ENCODE measurements around the gene ALDOC. TPM values are rescaled to one million over a fixed set of nuclear protein-coding genes. Genes with fewer than 3 reads are reported as not detected.
"Not testable (repeated sequence)": the region's sequence is repeated elsewhere in the genome, so short reads cannot be mapped to it uniquely, and the experiment has no call there.

Gene ALDOC
- total and polyA plus RNA-seq, 9 donors = 1.7 to 4.4 (median 2.5) TPM

- Histone ChIP-seq H3K9me3 (replicated peaks; ENCODE audit: control insufficient read depth, low read depth, low read length) (no peaks in the 10 kb centered on the region), H3K36me3 (ENCODE audit: control insufficient read depth, insufficient read depth, low read length) (peaks cover 53% of the 10 kb centered on the region), H3K4me3 (ENCODE audit: low read length) (no peak overlapping the region), H3K27ac (ENCODE audit: low read length) (no peak overlapping the region), H3K27me3 (ENCODE audit: control insufficient read depth, insufficient read depth, low read length) (no peaks in the 10 kb centered on the region), H3K4me1 (ENCODE audit: control insufficient read depth, insufficient read depth, low read length) (peaks cover 4% of the 10 kb centered on the region)
- 88% methylated on average over 1 of the region's 3 CpGs for WGBS (ENCODE audit: insufficient coverage)
- no peak for DNase-seq
Measured at GRCh38 chr17:28585851-28586250, 9.2 kb upstream of the ALDOC start.

GRCh38 chr17:28584434-28584833, 7.7 kb upstream of the ALDOC start:
- peaks cover 62% of the 10 kb centered on the region for H3K36me3 ChIP-seq (ENCODE audit: control insufficient read depth, insufficient read depth, low read length)
- H3K4me1 ChIP-seq (ENCODE audit: control insufficient read depth, insufficient read depth, low read length) = peaks cover 4% of the 10 kb centered on the region
- H3K4me3 ChIP-seq (ENCODE audit: low read length) = no peak overlapping the region
- DNase-seq = no peak
- no peak overlapping the region for H3K27ac ChIP-seq (ENCODE audit: low read length)
- no peaks in the 10 kb centered on the region for H3K9me3 ChIP-seq (replicated peaks; ENCODE audit: control insufficient read depth, low read depth, low read length)
- H3K27me3 ChIP-seq (ENCODE audit: control insufficient read depth, insufficient read depth, low read length) = no peaks in the 10 kb centered on the region
- 92% methylated on average over 3 of the region's 3 CpGs for WGBS (ENCODE audit: insufficient coverage)

- no peak overlapping the region for H3K27ac ChIP-seq (ENCODE audit: low read length)
Measured at GRCh38 chr17:28582513-28582912, 5.8 kb upstream of the ALDOC start.

GRCh38 chr17:28580959-28581358, 4.3 kb upstream of the ALDOC start:
- H3K4me3 ChIP-seq (ENCODE audit: low read length) = no peak overlapping the region
- no peak for DNase-seq
- H3K4me1 ChIP-seq (ENCODE audit: control insufficient read depth, insufficient read depth, low read length) = peaks cover 10% of the 10 kb centered on the region
- H3K36me3 ChIP-seq (ENCODE audit: control insufficient read depth, insufficient read depth, low read length) = peaks cover 69% of the 10 kb centered on the region
- H3K27ac ChIP-seq (ENCODE audit: low read length) = no peak overlapping the region
- H3K9me3 ChIP-seq (replicated peaks; ENCODE audit: control insufficient read depth, low read depth, low read length) = no peaks in the 10 kb centered on the region
- H3K27me3 ChIP-seq (ENCODE audit: control insufficient read depth, insufficient read depth, low read length) = no peaks in the 10 kb centered on the region
- WGBS (ENCODE audit: insufficient coverage) = no CpG with 5 or more reads among the region's 3 CpGs

More at GRCh38 chr17:28582513-28582912, 5.8 kb upstream of the ALDOC start:
- Histone ChIP-seq H3K9me3 (replicated peaks; ENCODE audit: control insufficient read depth, low read depth, low read length) (no peaks in the 10 kb centered on the region), H3K36me3 (ENCODE audit: control insufficient read depth, insufficient read depth, low read length) (peaks cover 72% of the 10 kb centered on the region), H3K4me1 (ENCODE audit: control insufficient read depth, insufficient read depth, low read length) (peaks cover 4% of the 10 kb centered on the region), H3K27me3 (ENCODE audit: control insufficient read depth, insufficient read depth, low read length) (no peaks in the 10 kb centered on the region), H3K4me3 (ENCODE audit: low read length) (no peak overlapping the region)
- no peak for DNase-seq
- WGBS (ENCODE audit: insufficient coverage) = 92% methylated on average over 2 of the region's 2 CpGs

- Histone ChIP-seq H3K4me3 (ENCODE audit: low read length) (no peak overlapping the region), H3K36me3 (ENCODE audit: control insufficient read depth, insufficient read depth, low read length) (peaks cover 54% of the 10 kb centered on the region), H3K27ac (ENCODE audit: low read length) (no peak overlapping the region), H3K4me1 (ENCODE audit: control insufficient read depth, insufficient read depth, low read length) (peaks cover 10% of the 10 kb centered on the region), H3K27me3 (ENCODE audit: control insufficient read depth, insufficient read depth, low read length) (no peaks in the 10 kb centered on the region), H3K9me3 (replicated peaks; ENCODE audit: control insufficient read depth, low read depth, low read length) (no peaks in the 10 kb centered on the region)
- no peak for DNase-seq
- WGBS (ENCODE audit: insufficient coverage) = 100% methylated on average over 1 of the region's 4 CpGs
Measured at GRCh38 chr17:28579526-28579925, 2.8 kb upstream of the ALDOC start.

GRCh38 chr17:28578246-28579195, 1.8 kb upstream of the ALDOC start:
- Histone ChIP-seq H3K4me1 (ENCODE audit: control insufficient read depth, insufficient read depth, low read length) (peaks cover 6% of the 10 kb centered on the region), H3K9me3 (replicated peaks; ENCODE audit: control insufficient read depth, low read depth, low read length) (no peaks in the 10 kb centered on the region), H3K36me3 (ENCODE audit: control insufficient read depth, insufficient read depth, low read length) (peaks cover 44% of the 10 kb centered on the region), H3K27me3 (ENCODE audit: control insufficient read depth, insufficient read depth, low read length) (no peaks in the 10 kb centered on the region), H3K27ac (ENCODE audit: low read length) (no peak overlapping the region), H3K4me3 (ENCODE audit: low read length) (no peak overlapping the region)
- WGBS (ENCODE audit: insufficient coverage) = 94% methylated on average over 3 of the region's 8 CpGs
- no peak for DNase-seq

- WGBS (ENCODE audit: insufficient coverage) = no CpG with 5 or more reads among the region's 3 CpGs
- no peak overlapping the region for H3K27ac ChIP-seq (ENCODE audit: low read length)
- no peaks in the 10 kb centered on the region for H3K27me3 ChIP-seq (ENCODE audit: control insufficient read depth, insufficient read depth, low read length)
- peaks cover 8% of the 10 kb centered on the region for H3K4me1 ChIP-seq (ENCODE audit: control insufficient read depth, insufficient read depth, low read length)
- H3K36me3 ChIP-seq (ENCODE audit: control insufficient read depth, insufficient read depth, low read length) = peaks cover 34% of the 10 kb centered on the region
- DNase-seq = no peak
- no peak overlapping the region for H3K4me3 ChIP-seq (ENCODE audit: low read length)
- no peaks in the 10 kb centered on the region for H3K9me3 ChIP-seq (replicated peaks; ENCODE audit: control insufficient read depth, low read depth, low read length)
Measured at GRCh38 chr17:28577466-28577824, 750 bp upstream of the ALDOC start.

GRCh38 chr17:28576016-28576415, 679 bp downstream of the ALDOC start:
- H3K27ac ChIP-seq (ENCODE audit: low read length); H3K4me3 ChIP-seq (ENCODE audit: low read length); H3K9me3 ChIP-seq (replicated peaks; ENCODE audit: control insufficient read depth, low read depth, low read length); DNase-seq; H3K27me3 ChIP-seq (ENCODE audit: control insufficient read depth, insufficient read depth, low read length): not testable (repeated sequence)
- H3K36me3 ChIP-seq (ENCODE audit: control insufficient read depth, insufficient read depth, low read length) = peaks cover 31% of the 10 kb centered on the region
- peaks cover 15% of the 10 kb centered on the region for H3K4me1 ChIP-seq (ENCODE audit: control insufficient read depth, insufficient read depth, low read length)
- no CpG with 5 or more reads among the region's 3 CpGs for WGBS (ENCODE audit: insufficient coverage)

- Histone ChIP-seq H3K9me3 (replicated peaks; ENCODE audit: control insufficient read depth, low read depth, low read length) (no peaks in the 10 kb centered on the region), H3K27me3 (ENCODE audit: control insufficient read depth, insufficient read depth, low read length) (no peaks in the 10 kb centered on the region), H3K27ac (ENCODE audit: low read length) (no peak overlapping the region), H3K4me3 (ENCODE audit: low read length) (no peak overlapping the region), H3K4me1 (ENCODE audit: control insufficient read depth, insufficient read depth, low read length) (peaks cover 17% of the 10 kb centered on the region), H3K36me3 (ENCODE audit: control insufficient read depth, insufficient read depth, low read length) (peaks cover 25% of the 10 kb centered on the region)
- WGBS (ENCODE audit: insufficient coverage) = 94% methylated on average over 14 of the region's 14 CpGs
- no peak for DNase-seq
Measured at GRCh38 chr17:28575126-28575795, 1.4 kb downstream of the ALDOC start.

- Histone ChIP-seq H3K27me3 (ENCODE audit: control insufficient read depth, insufficient read depth, low read length) (no peaks in the 10 kb centered on the region), H3K4me1 (ENCODE audit: control insufficient read depth, insufficient read depth, low read length) (peaks cover 19% of the 10 kb centered on the region), H3K4me3 (ENCODE audit: low read length) (no peak overlapping the region), H3K36me3 (ENCODE audit: control insufficient read depth, insufficient read depth, low read length) (peaks cover 19% of the 10 kb centered on the region), H3K9me3 (replicated peaks; ENCODE audit: control insufficient read depth, low read depth, low read length) (no peaks in the 10 kb centered on the region), H3K27ac (ENCODE audit: low read length) (no peak overlapping the region)
- no peak for DNase-seq
- WGBS (ENCODE audit: insufficient coverage) = 90% methylated on average over 6 of the region's 7 CpGs
Measured at GRCh38 chr17:28574526-28574925, 2.2 kb downstream of the ALDOC start.

All from muscle of leg (tissue), 11 donors.